Measurements from ENCODE around the gene SEMA3B. TPM values are rescaled to one million over a fixed set of nuclear protein-coding genes. Genes with fewer than 3 reads are reported as not detected.
A peak's percentile ranks its signal among the peaks of the same experiment; 100 is the strongest.

SEMA3B gene
- total RNA-seq, 1 donor from 2014 or later: 0.26 TPM

- peak; percentile 94 to 99 for DNase-seq (ENCODE audit: low read depth in 2 of 2)
Observed at GRCh38 chr3:50292159-50293078, 23.5 kb downstream of the SEMA3B start, which contains the start of gene IFRD2. Gene IFRD2, minus strand, starts transcription at chr3:50292429. Its CDS starts 155 bp downstream, at chr3:50292274.

- no peak for DNase-seq (ENCODE audit: low read depth in 2 of 2)
Observed at GRCh38 chr3:50293079-50293801, 24.3 kb downstream of the SEMA3B start.

GRCh38 chr3:50294089-50294488 lies 25.1 kb downstream of the SEMA3B start:
- DNase-seq (ENCODE audit: low read depth in 2 of 2): no peak

GRCh38 chr3:50294492-50295403 lies 25.8 kb downstream of the SEMA3B start:
- DNase-seq (ENCODE audit: low read depth in 2 of 2): no peak

GRCh38 chr3:50295553-50296431 lies 26.8 kb downstream of the SEMA3B start:
- no peak for DNase-seq (ENCODE audit: low read depth in 2 of 2)

GRCh38 chr3:50296721-50297383 lies 27.9 kb downstream of the SEMA3B start:
- no peak for DNase-seq (ENCODE audit: low read depth in 2 of 2)

- DNase-seq (ENCODE audit: low read depth in 2 of 2): no peak
Observed at GRCh38 chr3:50297384-50297775, 28.4 kb downstream of the SEMA3B start.

GRCh38 chr3:50297896-50298725 lies 29.2 kb downstream of the SEMA3B start:
- DNase-seq (ENCODE audit: low read depth in 2 of 2): no peak

- DNase-seq (ENCODE audit: low read depth in 2 of 2): peak; percentile 99 to 100
Observed at GRCh38 chr3:50298836-50299637, 30.1 kb downstream of the SEMA3B start, which contains the start of the genes HYAL3 and NAA80. Gene HYAL3, minus strand, starts transcription at chr3:50299405. Its CDS starts 3,803 bp downstream, at chr3:50295602. Gene NAA80, minus strand, starts transcription at chr3:50299405. Its CDS starts 1,942 bp downstream, at chr3:50297463.

GRCh38 chr3:50299638-50299928 lies 30.6 kb downstream of the SEMA3B start:
- no peak for DNase-seq (ENCODE audit: low read depth in 2 of 2)

- peak in 1 of 2 donors; percentile 69 for DNase-seq (ENCODE audit: low read depth in 2 of 2)
Observed at GRCh38 chr3:50299929-50300680, 31.2 kb downstream of the SEMA3B start.

GRCh38 chr3:50300681-50301254 lies 31.8 kb downstream of the SEMA3B start:
- DNase-seq (ENCODE audit: low read depth in 2 of 2): no peak

GRCh38 chr3:50302095-50303012 lies 33.4 kb downstream of the SEMA3B start:
- no peak for DNase-seq (ENCODE audit: low read depth in 2 of 2)

- peak; percentile 52 to 63 for DNase-seq (ENCODE audit: low read depth in 2 of 2)
Observed at GRCh38 chr3:50303013-50303815, 34.3 kb downstream of the SEMA3B start, which contains the start of gene HYAL1. Gene HYAL1, minus strand, starts transcription at chr3:50303574. Its CDS starts 618 bp downstream, at chr3:50302956.

GRCh38 chr3:50304601-50305000 lies 35.7 kb downstream of the SEMA3B start:
- DNase-seq (ENCODE audit: low read depth in 2 of 2): no peak
